HEK293 (cell line): ENCODE data around the gene ZNF425.

Source experiments
- CTCF ChIA-PET: fragments of 350-600 bp; formaldehyde crosslinking; extraction: SDS; loops from one replicate; lab custom pipeline; 2021; ENCODE audit warnings: antibody characterized with exemption; lab: Yijun Ruan, JAX
- POLR2A ChIA-PET: fragments of 300-600 bp; formaldehyde crosslinking; extraction: SDS; loops from one replicate; lab custom pipeline; 2020; ENCODE audit warnings: antibody characterized with exemption, inconsistent platforms; lab: Yijun Ruan, JAX
- H3K27ac ChIP-seq: fragments of 200-500 bp; sonication (Bioruptor generic); 2 replicates; pipeline ENCODE4 v1.5.1; 2014; ENCODE audit warnings: low read depth, low read length, control low read depth, inconsistent platforms; ENCODE audit errors: extremely low read depth
- H3K36me3 ChIP-seq, 2 experiments: fragments of 200-500 bp in 1 of 2; sonication (Bioruptor generic) in 1 of 2; 1 replicate in 1 of 2; 2 replicates in 1 of 2; pipeline ENCODE4 v1.5.1; 2014 to 2017; ENCODE audit warnings: inconsistent platforms in 2 of 2, low read length in 2 of 2; ENCODE audit not compliant: control insufficient read depth in 2 of 2, insufficient read depth in 1 of 2
- H3K4me1 ChIP-seq: fragments of 200-500 bp; sonication (Bioruptor generic); 2 replicates; pipeline ENCODE4 v1.5.1; 2014; ENCODE audit warnings: mild to moderate bottlenecking, low read length, inconsistent platforms; ENCODE audit not compliant: control insufficient read depth, insufficient read depth
- H3K4me3 ChIP-seq: 2 replicates; pipeline ENCODE4 v1.5.1; 2011; ENCODE audit warnings: low read depth, mild to moderate bottlenecking, control low read depth, low read length, moderate library complexity
- H3K9me3 ChIP-seq: fragments of 200-500 bp; sonication (Bioruptor generic); 2 replicates; pipeline ENCODE4 v1.5.1; 2014; ENCODE audit warnings: low read depth, low read length, inconsistent platforms; ENCODE audit not compliant: control insufficient read depth, insufficient read depth
- BCL11A ChIP-seq: fragments of 450-650 bp; formaldehyde crosslinking; IDR thresholded peaks from 2 replicates; pipeline ENCODE4 v1.5.1; 2016; ENCODE audit warnings: low read depth, missing biosample characterization, missing genetic modification characterization
- GLI4 ChIP-seq: fragments of 450-650 bp; formaldehyde crosslinking; IDR thresholded peaks from 2 replicates; pipeline ENCODE4 v1.5.1; 2016; ENCODE audit warnings: missing biosample characterization, missing genetic modification characterization
- PATZ1 ChIP-seq: fragments of 450-650 bp; formaldehyde crosslinking; IDR thresholded peaks from 2 replicates; pipeline ENCODE4 v1.5.1; 2016; ENCODE audit warnings: missing biosample characterization, missing genetic modification characterization
- WT1 ChIP-seq: fragments of 450-650 bp; formaldehyde crosslinking; IDR thresholded peaks from 2 replicates; pipeline ENCODE4 v1.5.1; 2016; ENCODE audit warnings: missing biosample characterization, missing genetic modification characterization
- YY1 ChIP-seq: fragments of 450-650 bp; formaldehyde crosslinking; IDR thresholded peaks from 2 replicates; pipeline ENCODE4 v1.5.1; 2018; ENCODE audit warnings: missing biosample characterization, missing genetic modification characterization
- ZBTB49 ChIP-seq: fragments of 450-650 bp; formaldehyde crosslinking; IDR thresholded peaks from 2 replicates; pipeline ENCODE4 v1.5.1; 2016; ENCODE audit warnings: missing biosample characterization, missing genetic modification characterization, low read depth
- ZBTB6 ChIP-seq: fragments of 450-650 bp; formaldehyde crosslinking; IDR thresholded peaks from 2 replicates; pipeline ENCODE4 v1.5.1; 2017; ENCODE audit warnings: missing biosample characterization, missing genetic modification characterization
- ZNF146 ChIP-seq: fragments of 450-650 bp; formaldehyde crosslinking; IDR thresholded peaks from 2 replicates; pipeline ENCODE4 v1.5.1; 2016; ENCODE audit warnings: missing biosample characterization, missing genetic modification characterization
- ZNF18 ChIP-seq: fragments of 450-650 bp; formaldehyde crosslinking; IDR thresholded peaks from 2 replicates; pipeline ENCODE4 v1.5.1; 2016; ENCODE audit warnings: missing biosample characterization, missing genetic modification characterization
- ZNF24 ChIP-seq: fragments of 450-650 bp; formaldehyde crosslinking; IDR thresholded peaks from 2 replicates; pipeline ENCODE4 v1.5.1; 2016; ENCODE audit warnings: missing biosample characterization, missing genetic modification characterization
- ZNF335 ChIP-seq: fragments of 450-650 bp; formaldehyde crosslinking; conservative IDR thresholded peaks from 2 replicates; pipeline ENCODE4 v1.5.1; 2016; ENCODE audit warnings: missing biosample characterization, missing genetic modification characterization
- ZNF398 ChIP-seq: fragments of 450-650 bp; formaldehyde crosslinking; IDR thresholded peaks from 2 replicates; pipeline ENCODE4 v1.5.1; 2017; ENCODE audit warnings: missing biosample characterization, missing genetic modification characterization
- ZNF501 ChIP-seq: fragments of 450-650 bp; formaldehyde crosslinking; IDR thresholded peaks from 2 replicates; pipeline ENCODE4 v1.5.1; 2016; ENCODE audit warnings: missing biosample characterization, missing genetic modification characterization
- ZNF571 ChIP-seq: fragments of 450-650 bp; formaldehyde crosslinking; IDR thresholded peaks from 2 replicates; pipeline ENCODE4 v1.5.0; 2017; ENCODE audit warnings: missing biosample characterization, missing genetic modification characterization
- ZNF600 ChIP-seq: fragments of 450-650 bp; formaldehyde crosslinking; IDR thresholded peaks from 2 replicates; pipeline ENCODE4 v1.5.1; 2016; ENCODE audit warnings: missing biosample characterization, missing genetic modification characterization
- ZNF610 ChIP-seq: fragments of 450-650 bp; formaldehyde crosslinking; IDR thresholded peaks from 2 replicates; pipeline ENCODE4 v1.5.1; 2016; ENCODE audit warnings: missing biosample characterization, missing genetic modification characterization, borderline replicate concordance
- ZNF629 ChIP-seq: fragments of 450-650 bp; formaldehyde crosslinking; IDR thresholded peaks from 2 replicates; pipeline ENCODE4 v1.5.1; 2017; ENCODE audit warnings: missing biosample characterization, missing genetic modification characterization
- ZNF670 ChIP-seq: fragments of 450-650 bp; formaldehyde crosslinking; IDR thresholded peaks from 2 replicates; pipeline ENCODE4 v1.5.1; 2016; ENCODE audit warnings: missing biosample characterization, missing genetic modification characterization, low read depth
- ZNF704 ChIP-seq: fragments of 450-650 bp; formaldehyde crosslinking; IDR thresholded peaks from 2 replicates; pipeline ENCODE4 v1.5.1; 2016; ENCODE audit warnings: missing biosample characterization, missing genetic modification characterization
- ZNF792 ChIP-seq: fragments of 450-650 bp; formaldehyde crosslinking; IDR thresholded peaks from 2 replicates; pipeline ENCODE4 v1.5.1; 2016; ENCODE audit warnings: missing biosample characterization, missing genetic modification characterization
- ZNF843 ChIP-seq: fragments of 450-650 bp; formaldehyde crosslinking; IDR thresholded peaks from 2 replicates; pipeline ENCODE4 v1.5.1; 2016; ENCODE audit warnings: missing biosample characterization, missing genetic modification characterization

ZNF425 gene

GRCh38 chr7:149090397-149091195 lies 35.5 kb downstream of the ZNF425 start, which contains the start of gene ZNF786 (continued):
- no peak for TF ChIP-seq ZBTB49 (tag by site-specific recombination)
- peak; percentile 89 for TF ChIP-seq PATZ1 (tag by site-specific recombination)
- no peak for TF ChIP-seq ZNF18
- TF ChIP-seq ZNF792: 0 out of 2 replicates have a peak, but pooled peaks have one; percentile 58
- TF ChIP-seq BCL11A (tag by site-specific recombination): no peak
- TF ChIP-seq ZNF571 (tag by site-specific recombination): no peak
- no peak for TF ChIP-seq ZNF146 (tag by site-specific recombination)
- TF ChIP-seq ZNF843 (tag by site-specific recombination): peak; percentile 47; the same call in 1 of the 2 replicates
- no peak for TF ChIP-seq ZNF398 (tag by site-specific recombination)
- TF ChIP-seq GLI4: 0 out of 2 replicates have a peak, but pooled peaks have one; percentile 59
- peak; percentile 58 for TF ChIP-seq YY1 (tag by site-specific recombination)
- peak; percentile 63; the same call in 1 of the 2 replicates for TF ChIP-seq ZNF24 (tag by site-specific recombination)
- TF ChIP-seq ZNF335: peak; percentile 99
- peak; percentile 83 for TF ChIP-seq WT1 (tag by site-specific recombination)
- TF ChIP-seq ZNF610: peak; percentile 50

GRCh38 chr7:149087376-149087775 lies 38.7 kb downstream of the ZNF425 start:
- Histone ChIP-seq H3K4me1 (no peaks in the 10 kb centered on the region), H3K36me3 (peaks cover 0 to 12% of the 10 kb centered on the region in 2 experiments; a peak in 2 of 3 replicates), H3K27ac (no peak overlapping the region), H3K9me3 (no peaks in the 10 kb centered on the region), H3K4me3 (no peak overlapping the region)
- ChIA-PET POLR2A (interaction anchor here (0.8 to 1.0 kb wide), 2 partner anchors 21 to 38 kb away, joined by 3 to 4 read pairs; no protein-coding TSS in a partner anchor), CTCF (interaction anchor here (0.8 kb wide), 1 partner anchor 82 kb away, joined by 5 read pairs; no protein-coding TSS in a partner anchor)
- TF ChIP-seq ZNF501 (tag by site-specific recombination) (no peak), ZNF670 (tag by site-specific recombination) (no peak), ZBTB6 (tag by site-specific recombination) (no peak), ZNF629 (tag by site-specific recombination) (no peak), ZNF704 (tag by site-specific recombination) (no peak), ZNF600 (tag by site-specific recombination) (no peak)
- TF ChIP-seq, all 188 proteins: peak for 0
